Stomach (tissue), 4 donors: ENCODE results near the gene EML6.

ENCODE experiments used
- CTCF ChIP-seq, 7 experiments: fragments of 450-650 bp in 4 of 7; fragments of 200-600 bp in 3 of 7; sonication (generic) in 3 of 7; IDR thresholded peaks; one replicate each; pipeline ENCODE4 v1.5.1; 2016 to 2019; ENCODE audit warnings: antibody characterized with exemption in 7 of 7, control low read depth in 2 of 7, mild to moderate bottlenecking in 1 of 7
- EP300 ChIP-seq: sonication (generic); formaldehyde crosslinking; IDR thresholded peaks from one replicate; pipeline ENCODE4 v1.6.1; 2017; ENCODE audit warnings: antibody characterized with exemption
- POLR2A ChIP-seq, 4 donors: fragments of 450-650 bp; IDR thresholded peaks; one replicate each; pipeline ENCODE4 v1.6.1; 2016; ENCODE audit warnings: antibody characterized with exemption in 4 of 4, control low read depth in 2 of 4, mild to moderate bottlenecking in 1 of 4, moderate library complexity in 1 of 4
- POLR2AphosphoS5 ChIP-seq, 3 donors: sonication (generic); formaldehyde crosslinking; IDR thresholded peaks; one replicate each; pipeline ENCODE4 v1.6.1; 2016; ENCODE audit warnings: antibody characterized with exemption in 3 of 3

- TF ChIP-seq POLR2A (IDR thresholded peaks at IDR 0.05) (no peak), CTCF (IDR thresholded peaks at IDR 0.05) (no peak), EP300 (no peak), POLR2AphosphoS5 (IDR thresholded peaks at IDR 0.05) (no peak)
Measured at GRCh38 chr2:54862742-54863141, 139.3 kb downstream of the EML6 start.
